Hypothalamus (tissue), 51 donors: ENCODE measurements around the gene BUD13.

Experiments
- DNase-seq, 51 donors: peaks; one replicate each; lab custom pipeline; 2025; lab: John Stamatoyannopoulos, UW

Gene BUD13

GRCh38 chr11:116721988-116722387 lies 50.8 kb downstream of the BUD13 start:
- DNase-seq, result peak in 27 of 51 donors; percentile 5 to 66 (median 35)

GRCh38 chr11:116720895-116721294 lies 51.9 kb downstream of the BUD13 start:
- DNase-seq, result no peak

DNA sequence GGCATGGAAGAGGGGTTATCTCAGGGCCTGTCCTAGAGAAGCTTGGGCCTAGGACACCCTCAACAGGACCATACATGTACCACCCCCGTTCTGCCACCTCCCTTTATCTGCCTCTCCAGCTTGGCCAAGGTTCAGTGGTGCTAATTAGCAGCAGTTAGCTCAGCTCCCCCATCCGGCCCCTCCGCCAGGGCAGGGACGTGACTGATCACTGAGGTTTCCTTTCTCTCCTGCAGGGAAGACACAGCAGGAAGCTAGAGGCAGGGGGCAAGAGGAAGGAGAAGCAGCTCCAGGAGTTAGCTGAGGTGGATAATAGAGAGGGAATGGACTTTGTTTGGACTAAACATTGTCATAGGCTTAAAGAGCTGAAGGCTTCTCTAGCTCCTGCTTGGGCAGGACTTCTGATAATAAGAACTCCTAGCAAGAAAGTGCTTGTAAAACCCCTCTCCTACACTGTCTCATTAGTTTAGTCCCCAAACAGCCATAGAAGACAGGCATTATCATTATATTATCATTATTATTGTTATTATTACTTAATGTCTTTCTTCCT lies 53.8 kb downstream of the BUD13 start:
- DNase-seq, result no peak

- DNase-seq, result no peak
Observed at GRCh38 chr11:116716621-116717020, 56.2 kb downstream of the BUD13 start.

- DNase-seq, result no peak
Observed at GRCh38 chr11:116715383-116715782, 57.4 kb downstream of the BUD13 start.

- no peak for DNase-seq
Observed at GRCh38 chr11:116714902-116715301, 57.9 kb downstream of the BUD13 start.

GRCh38 chr11:116712428-116712827 lies 60.4 kb downstream of the BUD13 start:
- no peak for DNase-seq

- no peak for DNase-seq
Observed at GRCh38 chr11:116710762-116711161, 62.0 kb downstream of the BUD13 start.

DNA sequence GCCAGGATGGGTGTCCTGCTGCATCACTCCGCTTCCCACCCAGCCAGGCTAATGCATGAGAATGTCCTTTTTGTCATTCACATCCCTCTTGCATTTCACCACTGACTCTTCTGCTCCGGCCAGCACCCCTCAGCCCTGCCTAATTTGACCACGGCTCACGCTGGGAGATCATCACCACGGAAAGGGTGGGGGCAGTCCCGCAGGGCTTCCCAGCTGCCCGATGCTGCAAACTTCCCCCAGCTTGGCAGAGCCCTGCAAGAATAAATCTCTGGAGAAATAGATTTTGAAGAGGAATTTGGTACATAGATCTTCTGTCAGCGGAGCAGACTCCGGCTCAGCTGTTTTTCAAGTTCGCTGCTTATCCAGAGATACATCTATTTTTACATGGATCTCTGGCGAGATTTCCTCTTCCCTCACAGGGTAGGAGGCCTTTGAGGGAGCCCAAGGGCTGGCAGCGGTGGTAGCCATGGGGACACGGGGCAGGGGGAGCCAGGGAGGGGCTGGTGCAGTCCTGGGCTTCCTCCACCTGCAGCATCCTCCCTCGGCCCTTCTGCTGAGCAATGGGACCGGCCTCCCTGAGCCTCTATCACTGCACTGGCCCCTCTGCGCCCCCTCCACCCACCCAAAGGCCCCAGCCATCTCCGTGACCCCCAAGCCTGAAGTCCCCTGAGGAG lies 62.6 kb downstream of the BUD13 start:
- no peak for DNase-seq

- peak in 1 of 51 donors; percentile 25 for DNase-seq
Observed at GRCh38 chr11:116707746-116708145, 65.0 kb downstream of the BUD13 start.

DNA sequence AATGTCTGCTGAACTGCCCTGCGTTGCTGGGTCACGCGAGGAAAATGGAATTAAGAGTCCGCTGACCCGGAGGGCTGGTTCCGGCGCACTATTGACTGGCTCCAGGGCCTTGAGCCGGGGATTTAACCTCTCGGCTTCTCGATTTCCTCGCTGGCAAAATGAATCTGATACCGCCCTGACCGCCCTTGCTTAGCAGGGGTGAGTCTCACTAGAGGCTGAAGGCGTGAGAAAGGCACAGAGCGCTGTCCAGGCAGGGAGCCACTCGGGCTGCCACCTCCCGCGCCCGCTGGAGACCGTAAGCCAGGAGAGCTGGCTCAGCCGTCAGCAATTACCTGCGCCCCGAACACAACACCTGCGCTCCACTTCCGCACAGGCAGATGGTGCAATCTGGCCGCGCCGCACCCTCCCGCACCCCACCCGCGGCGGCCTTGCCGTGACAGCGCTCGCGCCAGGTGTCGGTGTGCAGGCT lies 65.6 kb downstream of the BUD13 start:
- peak in 1 of 51 donors; percentile 16 for DNase-seq

GRCh38 chr11:116703421-116703820 lies 69.4 kb downstream of the BUD13 start:
- peak in 37 of 51 donors; percentile 7 to 85 (median 50) for DNase-seq

DNA sequence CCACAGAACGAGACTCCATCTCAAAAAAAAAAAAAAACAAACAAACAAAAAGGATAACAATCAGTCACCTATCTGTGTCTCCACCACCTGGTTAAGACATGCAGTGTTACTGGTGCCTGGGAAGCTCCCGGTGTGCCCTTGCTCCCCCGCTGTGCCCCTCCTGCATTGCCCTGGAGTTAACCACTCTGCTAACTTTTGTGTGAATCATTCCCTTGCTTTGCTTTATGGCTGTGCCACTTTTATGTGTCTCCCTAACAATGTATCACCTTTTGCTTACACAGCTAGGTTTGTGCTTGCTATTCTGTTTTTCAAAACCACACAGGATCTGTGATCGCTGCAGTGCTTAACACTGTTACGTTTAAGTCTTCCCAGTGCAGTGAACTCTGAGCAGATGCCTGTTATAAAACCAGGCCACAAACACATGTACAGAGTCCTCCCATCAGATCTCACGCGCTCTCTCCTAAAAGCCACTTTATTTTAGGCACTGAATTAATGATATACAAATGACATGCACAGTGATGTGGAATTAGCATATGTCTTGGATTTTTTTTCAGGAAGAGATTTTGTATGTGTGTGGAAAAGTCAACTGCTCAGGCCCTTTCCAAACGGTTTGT lies 69.9 kb downstream of the BUD13 start:
- peak in 1 of 51 donors; percentile 54 for DNase-seq

- DNase-seq, result no peak
Observed at GRCh38 chr11:116701876-116702275, 70.9 kb downstream of the BUD13 start.

- no peak for DNase-seq
Observed at GRCh38 chr11:116701297-116701801, 71.4 kb downstream of the BUD13 start.

- no peak for DNase-seq
Observed at GRCh38 chr11:116700586-116701220, 72.1 kb downstream of the BUD13 start.
